NK-92 treated with Interleukin-12 subunit alpha and Interleukin-12 subunit beta, amount 100 ng/mL, for 24 hours (cell line): ENCODE results near the gene STXBP5.
"Not testable (repeated sequence)": the region's sequence is repeated elsewhere in the genome, so short reads cannot be mapped to it uniquely, and the experiment has no call there.

Experiments used
- DNase-seq: peaks from one replicate; lab custom pipeline; 2025; lab: John Stamatoyannopoulos, UW

The STXBP5 gene

DNA sequence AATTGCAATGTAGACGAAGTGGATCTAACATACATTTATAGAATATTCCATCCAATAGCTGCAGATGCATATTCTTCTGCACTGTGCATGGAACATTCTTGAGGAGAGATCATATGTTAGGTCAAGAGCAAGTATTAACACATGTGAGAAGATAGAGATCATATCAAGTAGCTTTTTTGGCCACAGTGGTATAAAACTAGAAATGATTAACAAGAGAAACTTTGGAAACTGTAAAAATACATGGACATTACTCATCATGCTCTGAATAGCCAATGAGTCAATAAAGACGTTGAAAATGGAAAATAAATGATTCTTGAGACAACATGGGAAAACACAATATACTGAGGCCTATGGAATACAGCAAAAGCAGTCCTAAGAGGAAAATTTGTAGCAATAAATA, 94.2 kb downstream of the STXBP5 start:
- DNase-seq = no peak

DNA sequence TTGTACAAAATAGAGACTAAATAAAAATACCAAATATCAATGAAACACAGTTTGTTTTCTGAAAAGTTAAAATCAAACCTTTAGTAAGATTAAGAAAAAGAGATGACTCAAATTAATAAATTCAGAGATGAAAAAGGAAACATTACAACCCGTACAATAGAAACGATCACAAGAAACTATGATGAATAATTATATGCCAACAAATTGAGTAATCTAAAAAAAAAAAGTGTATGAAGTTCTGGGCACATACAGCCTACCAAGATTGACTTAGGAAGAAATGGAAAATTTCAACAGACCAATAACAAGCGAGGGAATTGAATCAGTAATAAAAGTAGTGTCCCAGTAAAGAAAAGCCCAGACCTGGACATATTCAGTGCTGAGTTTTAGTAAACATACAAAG, 94.8 kb downstream of the STXBP5 start:
- no peak for DNase-seq

DNA sequence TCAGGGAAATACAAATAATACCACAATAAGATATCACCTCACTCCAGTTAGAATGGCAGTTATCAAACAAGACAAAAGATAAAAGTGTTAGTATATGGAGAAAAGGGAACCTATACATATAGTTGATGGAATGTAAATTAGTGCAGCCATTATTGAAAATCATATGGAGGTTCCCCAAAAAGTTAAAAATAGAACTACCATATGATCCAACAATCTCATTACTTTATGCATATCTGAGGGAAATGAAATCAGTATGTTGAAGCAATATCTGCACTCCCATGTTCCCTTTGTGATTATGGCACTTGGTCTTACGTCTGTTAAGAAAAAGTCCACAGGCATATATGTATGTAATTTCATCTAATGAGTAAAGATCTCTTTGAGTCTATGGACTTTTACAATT, 96.9 kb downstream of the STXBP5 start:
- DNase-seq = no peak

DNA sequence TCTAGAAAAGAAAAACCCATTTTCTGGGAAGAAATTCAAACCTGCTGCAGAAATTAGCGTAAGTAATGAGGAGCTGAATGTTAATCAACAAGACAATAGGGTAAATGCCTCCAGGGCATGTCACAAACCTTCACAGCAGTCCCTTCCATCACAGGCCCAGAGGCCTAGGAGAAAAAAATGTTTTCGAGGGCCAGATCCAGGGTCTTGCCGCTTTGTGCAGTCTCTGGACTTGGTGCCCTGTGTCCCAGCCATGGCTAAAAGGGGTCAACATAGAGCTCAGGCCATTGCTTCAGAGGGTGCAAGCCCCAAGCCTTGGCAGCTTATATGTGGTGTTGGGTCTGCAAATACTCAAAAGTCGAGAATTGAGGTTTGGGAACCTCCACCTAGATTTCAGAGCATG, 99.8 kb downstream of the STXBP5 start:
- DNase-seq = no peak

DNA sequence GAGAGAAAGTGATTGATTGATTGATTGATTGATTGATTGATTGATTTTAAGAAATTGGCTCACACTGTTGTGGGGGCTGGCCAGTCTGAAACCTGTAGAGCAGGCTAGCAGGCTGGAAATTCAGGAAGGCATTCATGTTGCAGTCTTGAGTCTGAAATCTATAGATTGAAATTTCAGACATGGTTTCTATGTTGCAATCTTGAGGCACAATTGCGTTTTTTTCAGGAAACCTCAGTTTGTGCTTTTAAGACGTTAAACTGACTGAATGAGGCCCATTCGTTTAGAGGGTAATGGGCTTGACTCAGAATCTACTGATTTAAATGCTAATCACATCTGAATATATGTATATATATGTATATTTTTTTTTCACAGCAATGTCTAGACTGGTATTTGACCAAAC, 106.3 kb downstream of the STXBP5 start:
- DNase-seq = no peak

DNA sequence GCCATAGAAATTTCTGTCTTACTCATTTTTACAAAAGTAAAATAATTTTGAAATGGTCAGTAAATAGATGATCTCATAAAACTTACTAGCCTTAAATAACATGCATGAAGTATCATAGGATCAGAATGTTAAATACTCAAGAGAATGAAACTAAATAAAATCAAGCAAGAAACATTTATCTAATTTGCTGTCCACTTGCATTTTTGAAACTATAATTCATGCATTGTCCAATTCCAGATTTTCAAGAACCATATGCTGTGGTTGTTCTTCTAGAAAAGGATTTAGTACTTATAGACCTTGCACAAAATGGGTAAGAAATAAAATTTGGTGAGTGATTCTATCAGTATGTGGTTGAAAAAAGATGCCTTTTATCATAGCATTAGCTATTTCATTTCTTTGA, 107.0 kb downstream of the STXBP5 start:
- no peak for DNase-seq

DNA sequence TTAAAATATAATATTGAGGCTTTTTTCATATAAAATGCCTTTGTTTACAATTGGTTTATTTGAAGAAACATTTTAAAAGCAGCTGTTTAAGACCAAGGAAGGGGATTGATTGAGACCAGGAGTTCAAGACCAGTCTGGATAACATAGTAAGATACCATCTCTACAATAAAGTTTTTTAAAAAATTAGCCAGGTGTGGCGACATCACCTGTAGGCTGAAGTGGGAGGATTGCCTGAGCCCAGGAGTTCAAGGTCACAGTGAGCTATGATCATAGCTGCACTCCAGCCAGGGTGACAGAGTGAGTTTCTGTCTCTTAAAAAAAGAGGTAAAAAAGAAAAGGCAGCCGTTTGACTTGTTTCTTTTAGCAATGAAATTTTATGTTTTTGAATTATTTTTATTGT, 117.0 kb downstream of the STXBP5 start:
- no peak for DNase-seq

DNA sequence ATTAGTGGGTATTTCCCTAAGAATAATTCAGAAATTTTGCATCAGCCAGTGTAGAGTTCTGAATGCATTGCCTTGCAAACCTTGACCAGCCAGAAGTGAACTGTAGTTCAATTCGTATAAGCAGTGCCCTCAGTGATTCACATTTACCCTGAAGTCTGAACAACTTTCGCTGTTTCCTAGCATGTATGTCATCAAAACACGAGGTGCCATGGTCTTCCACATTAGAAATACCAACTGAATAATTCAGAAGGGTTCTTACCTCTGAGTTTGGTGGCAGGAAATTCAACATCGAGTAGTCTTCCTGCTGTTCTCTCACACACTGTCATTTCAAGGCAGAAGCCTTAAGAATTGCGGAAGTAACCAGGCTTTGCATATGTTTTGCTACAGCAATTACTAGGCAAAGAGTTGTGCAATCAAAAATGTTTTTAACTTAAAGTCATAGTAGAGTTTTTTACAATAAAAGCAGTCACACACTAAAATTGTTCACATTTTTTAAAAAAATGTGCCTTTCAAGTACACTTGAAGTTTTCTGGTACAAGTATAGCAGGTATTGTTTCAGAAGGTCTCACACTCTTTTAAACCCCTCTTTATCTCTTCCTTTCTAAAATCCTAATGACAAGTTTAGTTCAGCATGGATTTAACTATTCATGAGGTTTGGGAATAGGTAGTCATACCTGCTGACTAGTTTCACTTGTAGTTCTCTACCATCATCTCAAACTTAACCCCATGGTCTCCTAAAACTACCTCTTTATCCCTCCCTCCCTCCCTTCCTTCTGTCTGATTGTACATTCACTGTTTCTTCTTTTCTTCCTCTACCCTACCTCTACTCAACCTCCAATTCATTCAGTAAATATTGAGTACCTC, 118.3 kb downstream of the STXBP5 start:
- no peak for DNase-seq

DNA sequence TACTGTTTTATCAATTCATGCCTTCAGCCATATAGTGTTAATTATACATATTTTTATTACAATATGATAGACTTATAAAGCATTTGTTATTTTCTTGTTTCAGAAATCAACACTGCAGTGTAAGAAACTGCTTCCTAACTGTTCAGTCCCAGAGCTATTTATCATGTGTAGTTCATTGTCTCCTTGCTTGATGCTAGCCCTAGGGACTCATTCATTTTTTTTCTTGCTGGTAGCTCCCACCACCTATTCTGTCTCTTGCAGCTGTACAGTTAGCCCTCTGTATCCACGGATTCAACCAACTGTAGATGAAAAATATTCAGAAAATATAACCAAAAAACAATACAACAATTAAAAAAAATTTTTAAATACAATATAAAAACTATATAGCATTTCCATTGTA, 121.3 kb downstream of the STXBP5 start:
- no peak for DNase-seq

DNA sequence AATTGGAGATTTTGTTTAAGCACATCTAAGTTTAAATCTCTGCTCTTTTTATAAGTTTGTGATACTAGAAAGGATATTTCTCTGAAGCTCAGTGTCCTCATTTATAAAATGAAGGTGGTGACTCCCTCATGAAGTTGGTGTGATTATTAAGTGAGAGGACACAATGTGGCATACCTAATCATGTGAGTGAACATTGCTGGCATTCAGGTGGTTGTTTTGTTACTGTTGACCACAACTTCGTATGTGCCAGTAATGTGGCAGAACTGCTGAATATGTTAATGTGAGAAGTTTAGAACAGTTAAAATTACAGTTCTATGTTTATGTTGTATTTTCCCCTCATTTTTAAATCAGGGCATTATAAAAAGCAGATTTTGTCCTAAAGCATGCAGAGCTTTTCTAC, 127.2 kb downstream of the STXBP5 start:
- DNase-seq = no peak

DNA sequence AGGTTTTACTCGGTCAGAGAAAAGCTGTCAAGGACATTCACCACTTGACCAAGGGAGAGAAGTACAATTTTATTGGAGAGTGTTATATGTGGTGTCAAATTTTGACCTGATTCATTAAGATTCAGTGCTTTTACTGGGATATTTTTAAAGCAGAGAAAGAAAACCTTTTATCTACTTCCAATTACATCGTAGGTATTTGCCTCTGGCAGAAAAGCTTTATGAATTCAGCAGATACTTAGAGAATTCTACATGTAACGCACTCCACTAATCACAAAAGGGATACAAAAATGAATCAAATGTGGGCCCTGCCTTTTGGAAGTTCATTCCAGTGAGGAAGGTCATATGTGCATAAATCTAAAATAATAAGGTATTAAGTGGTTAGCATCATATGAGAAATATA, 133.7 kb downstream of the STXBP5 start:
- DNase-seq = no peak

DNA sequence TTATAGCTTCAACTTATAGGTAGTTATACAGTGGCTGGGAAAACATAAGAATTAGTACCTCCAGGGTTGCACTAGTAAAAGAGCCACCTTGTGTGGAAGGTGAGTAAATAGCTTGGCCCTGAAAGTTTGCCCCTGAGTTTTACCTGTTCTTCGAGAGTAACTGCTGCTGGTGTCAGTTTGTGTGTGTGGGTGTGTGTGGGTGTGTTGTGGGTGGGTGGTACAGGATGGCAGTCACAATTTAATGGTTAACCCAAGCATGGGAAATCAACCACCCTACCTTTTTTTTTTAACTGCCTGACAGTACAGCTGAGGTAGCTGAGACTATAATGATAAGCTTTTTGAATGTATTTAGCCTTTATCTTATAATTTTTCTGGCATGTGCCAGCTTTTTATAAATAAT, 137.3 kb downstream of the STXBP5 start:
- no peak for DNase-seq

DNA sequence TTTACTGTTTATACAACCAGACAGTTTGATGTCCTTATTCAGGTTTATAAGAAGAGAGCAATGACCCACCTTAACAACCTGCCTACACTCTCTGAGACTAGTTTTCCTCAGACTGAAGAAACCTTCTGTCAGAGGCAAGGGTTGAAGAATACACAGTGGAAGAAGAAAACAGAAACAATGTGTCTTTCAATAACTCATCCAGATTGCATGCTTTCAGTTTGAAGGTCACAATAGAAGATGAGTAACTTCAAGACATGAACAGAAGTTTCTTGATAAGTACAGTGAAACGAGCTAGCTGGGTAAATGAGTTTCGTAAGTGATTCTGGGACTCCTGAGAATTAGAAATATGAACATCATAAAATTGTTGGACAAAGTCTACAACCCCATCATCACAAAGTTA, 141.7 kb downstream of the STXBP5 start:
- DNase-seq = no peak

DNA sequence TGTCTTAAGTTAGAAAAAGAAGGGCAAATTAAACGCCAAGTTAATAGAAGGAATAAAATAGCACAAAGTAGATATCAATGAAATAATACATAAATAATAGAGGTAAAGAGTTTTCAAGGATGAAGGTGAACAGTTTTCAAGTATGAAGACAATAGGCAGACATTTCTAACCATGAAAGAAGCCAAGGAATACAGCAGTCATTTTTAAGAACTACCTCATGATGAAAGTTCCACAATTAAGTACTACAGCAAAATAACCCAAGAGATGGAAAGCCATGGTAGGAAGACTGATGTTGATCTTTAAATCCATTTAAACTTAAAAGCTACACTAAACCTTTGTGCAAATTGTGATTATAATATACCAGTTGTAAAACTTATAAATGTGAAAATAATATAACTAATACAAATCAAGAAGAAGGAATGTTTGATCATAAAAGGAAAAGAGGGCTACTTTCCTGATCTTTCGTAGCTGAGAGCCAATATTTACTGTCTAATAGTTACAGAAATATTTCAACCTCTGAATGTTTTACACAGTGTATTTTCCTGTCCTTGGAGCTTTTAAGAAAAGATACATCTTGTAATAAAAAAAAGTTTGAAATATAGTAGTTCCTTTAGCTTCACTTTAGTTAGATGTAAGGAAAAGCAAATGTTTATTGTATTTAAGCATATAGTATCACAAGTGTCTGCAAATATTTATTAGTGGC, 143.1 kb downstream of the STXBP5 start:
- no peak for DNase-seq

DNA sequence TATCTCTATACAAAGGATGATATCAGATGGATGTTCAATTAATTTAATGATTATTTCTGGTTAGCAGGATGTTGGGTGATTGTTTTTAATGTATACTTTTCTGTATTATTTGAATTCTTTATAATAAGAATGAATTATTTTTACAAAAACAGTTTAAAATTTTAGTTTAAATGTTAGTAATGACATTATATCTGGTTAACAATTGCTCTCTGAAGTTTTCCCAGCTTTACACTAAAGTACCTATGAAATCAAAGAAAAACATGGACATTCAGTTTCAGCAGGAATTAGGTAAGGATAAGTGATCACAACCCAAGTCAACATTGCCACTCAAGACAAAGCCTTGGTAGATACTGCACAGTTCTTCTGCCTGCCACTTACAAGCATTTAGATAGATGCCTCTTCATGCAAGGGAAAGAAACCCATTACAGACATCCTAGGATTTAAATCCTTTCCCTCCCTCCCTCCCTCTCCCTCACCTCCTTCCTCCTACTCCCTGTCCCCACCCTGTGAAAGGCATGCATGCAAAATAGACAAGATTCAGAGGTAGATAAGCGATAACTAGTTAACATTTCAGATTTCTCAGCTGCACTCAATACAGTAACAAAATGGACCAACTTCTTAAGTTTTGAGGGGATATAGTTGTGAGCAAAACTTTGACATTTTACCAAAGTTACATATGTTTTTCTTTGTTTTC, 143.8 kb downstream of the STXBP5 start:
- no peak for DNase-seq

DNA sequence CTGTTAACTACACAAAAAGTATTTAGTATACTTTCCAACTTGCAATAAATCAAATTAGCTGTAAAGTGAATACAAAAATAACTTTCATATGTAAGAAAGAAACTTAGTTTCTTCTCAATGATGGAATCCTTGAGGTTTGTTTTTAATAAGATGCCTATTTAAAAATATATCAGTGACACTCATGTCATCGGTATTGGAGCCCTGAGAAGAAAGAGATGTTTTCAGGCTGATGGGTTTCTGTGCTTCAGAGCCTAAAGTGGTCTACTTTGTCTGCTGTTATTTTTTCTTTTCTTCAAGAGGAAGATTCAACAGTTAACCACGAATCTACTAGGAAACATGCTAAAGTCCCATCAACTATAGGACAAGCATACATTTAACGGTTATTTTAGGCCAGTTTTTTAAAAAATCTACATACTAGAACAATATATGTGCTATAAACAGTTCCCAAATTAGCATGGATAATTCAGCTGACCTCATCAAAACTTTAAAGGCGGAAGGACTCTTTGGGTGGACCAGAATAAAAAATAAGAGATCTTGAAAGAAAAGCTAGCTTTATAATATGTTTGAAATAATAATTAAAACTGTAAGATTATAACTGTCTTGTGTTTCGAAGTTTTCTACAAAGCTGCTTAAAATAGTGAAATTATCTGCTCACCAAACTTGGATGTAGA, 157.2 kb downstream of the STXBP5 start:
- DNase-seq = no peak

DNA sequence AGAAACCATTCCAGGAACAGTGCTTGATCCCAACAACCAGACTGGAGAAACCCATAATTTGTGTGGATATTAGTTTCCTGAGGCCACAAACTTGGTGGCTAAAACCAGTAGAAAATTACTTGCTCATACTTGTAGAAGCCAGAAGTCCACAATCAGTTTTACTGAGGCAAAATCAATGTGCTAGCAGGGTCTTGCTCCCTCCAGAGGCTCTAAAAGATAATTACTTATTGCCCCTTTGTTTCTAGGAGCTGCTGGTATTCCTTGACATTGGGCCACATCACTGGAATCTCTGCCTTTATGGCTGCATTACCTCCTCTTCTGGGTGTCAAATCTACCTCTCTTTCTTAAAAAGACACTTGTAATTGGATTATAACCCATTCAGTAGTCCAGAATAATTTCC, 162.1 kb downstream of the STXBP5 start:
- DNase-seq = no peak

DNA sequence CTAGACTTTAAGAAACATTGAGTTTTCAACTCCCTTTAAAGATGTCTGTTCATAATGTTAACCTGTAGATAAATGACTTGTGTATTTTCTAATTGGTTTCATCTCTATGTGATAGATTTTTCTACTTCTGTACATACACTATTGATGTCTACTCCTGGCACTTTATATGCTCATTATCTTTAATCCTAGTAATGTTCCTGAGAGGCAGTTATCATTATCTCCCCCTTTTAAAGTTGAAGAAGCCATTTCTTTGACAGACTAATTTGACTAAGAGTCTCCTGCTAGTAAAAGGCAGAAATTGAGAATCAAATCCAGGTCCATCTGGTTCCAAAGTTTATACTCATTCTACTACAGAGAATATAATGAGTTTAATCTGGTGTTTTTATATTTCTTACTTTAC, 167.1 kb downstream of the STXBP5 start:
- DNase-seq = no peak

DNA sequence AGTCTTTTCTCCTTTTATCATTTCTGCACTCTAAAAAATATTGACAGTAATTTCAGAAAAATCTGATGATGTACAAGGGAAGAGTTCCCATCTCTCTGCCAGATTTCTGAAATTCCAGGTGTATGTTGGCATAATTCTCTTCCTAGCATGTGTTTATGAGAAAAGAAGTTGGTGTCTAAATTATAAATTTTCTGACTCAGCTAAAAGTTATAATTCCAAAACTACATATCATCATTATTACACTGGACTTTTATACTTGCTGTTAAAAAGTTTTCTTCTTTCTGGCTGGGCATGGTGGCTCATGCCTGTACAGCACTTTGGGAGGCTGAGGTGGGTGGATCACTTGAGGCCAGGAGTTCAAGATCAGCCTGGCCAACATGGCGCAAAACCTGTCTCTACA, 168.6 kb downstream of the STXBP5 start:
- no peak for DNase-seq

DNA sequence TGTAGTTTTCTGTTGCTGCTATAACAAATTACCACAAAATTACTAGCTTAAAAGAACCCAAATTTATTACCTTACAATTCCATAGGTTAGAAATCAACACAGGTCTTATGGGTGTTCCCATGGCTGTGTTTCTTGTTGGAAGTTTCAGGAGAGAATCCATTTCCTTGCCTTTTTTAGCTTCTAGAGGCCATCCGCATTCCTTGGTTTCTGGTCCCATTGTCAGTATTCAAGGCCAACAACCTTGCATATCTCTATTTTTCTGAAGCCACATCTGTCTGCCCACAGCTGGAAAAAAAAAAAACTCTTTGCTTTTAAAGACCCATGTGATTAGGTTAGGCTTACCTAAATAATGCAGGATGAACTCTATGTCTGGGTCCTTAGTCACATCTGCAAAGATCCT, 174.6 kb downstream of the STXBP5 start:
- DNase-seq = no peak

DNA sequence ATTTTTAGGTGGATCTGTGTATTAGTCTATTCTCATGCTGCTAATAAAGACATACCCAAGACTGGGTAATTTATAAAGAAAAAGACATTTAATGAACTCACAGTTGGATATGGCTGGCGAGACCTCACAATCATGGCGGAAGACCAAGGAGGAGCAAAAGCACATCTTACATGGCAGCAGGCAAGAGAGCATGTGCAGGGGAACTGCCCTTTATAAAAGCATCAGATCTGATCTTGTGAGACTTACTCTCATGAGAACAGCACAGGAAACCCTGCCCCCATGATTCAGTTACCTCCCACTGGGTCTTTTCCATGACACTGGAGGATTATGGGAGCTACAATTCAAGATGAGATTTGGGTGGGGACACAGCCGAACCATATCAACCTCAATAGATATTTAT, 176.6 kb downstream of the STXBP5 start:
- DNase-seq = not testable (repeated sequence)

DNA sequence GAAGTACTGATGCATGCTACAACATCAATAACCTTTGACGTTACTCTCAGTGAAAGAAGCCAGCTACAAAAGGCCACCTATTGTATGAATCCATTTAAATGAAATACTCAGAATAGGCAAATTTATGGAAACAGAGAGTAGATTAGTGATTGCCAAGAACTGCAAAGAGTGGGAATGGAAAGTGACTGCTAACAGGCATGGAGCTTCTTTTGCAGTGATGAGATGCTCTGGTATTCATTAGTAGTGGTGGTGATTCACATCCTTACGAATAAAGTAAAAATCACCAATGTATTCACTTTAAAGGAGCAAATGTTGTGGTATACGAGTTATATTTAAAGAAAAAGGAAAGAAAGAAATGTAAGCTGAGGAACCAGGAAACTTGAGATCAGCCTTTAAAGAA, 177.5 kb downstream of the STXBP5 start:
- no peak for DNase-seq
